ENCODE results near the gene SLC39A3. TPM values are rescaled to one million over a fixed set of nuclear protein-coding genes. Genes with fewer than 3 reads are reported as not detected.

SLC39A3 gene
- total and polyA plus RNA-seq, 2 of the 8 experiments (the other 6 are each of a cell fraction or from before 2014, with no cell fraction given): 33.0 to 52.9 TPM

DNA sequence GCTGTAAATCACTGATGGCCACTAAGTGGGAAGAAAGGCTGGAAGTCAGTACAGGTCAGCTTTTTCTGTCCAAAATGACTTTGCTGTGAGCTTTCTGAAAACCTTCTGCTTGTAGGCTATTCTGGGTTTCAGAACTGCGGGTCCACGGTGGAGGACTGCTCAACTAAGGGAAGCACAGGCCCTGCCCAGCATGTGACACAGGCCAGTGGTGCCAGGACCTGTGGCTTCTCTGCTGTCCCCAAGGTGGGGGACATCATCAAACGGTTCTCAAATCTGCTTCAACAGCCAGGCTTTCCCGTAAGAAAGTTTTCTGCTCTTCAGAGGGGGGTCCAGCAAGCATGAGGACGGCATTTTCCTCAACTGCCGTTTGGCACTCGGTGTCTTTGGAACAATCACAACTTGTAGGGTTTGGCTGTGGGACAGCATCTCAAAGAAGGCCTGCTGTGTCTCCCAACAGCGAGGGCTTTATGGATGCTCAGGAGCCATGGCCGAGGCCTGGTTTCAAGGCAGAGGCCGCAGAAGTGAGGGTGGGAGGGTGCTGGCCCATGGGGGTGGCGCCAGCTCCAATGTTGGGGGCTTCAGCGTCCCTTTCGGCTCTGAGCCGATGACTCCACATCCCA is 39.4 kb upstream of the SLC39A3 start:
- Histone ChIP-seq H3K9me3 (ENCODE audit: insufficient read depth in 2 of 2, low read depth in 1 of 2, low read length in 1 of 2) (no peaks in the 10 kb centered on the region), H3K4me2 (ENCODE audit: insufficient read depth in 1 of 2, low read depth in 2 of 2, low read length in 2 of 2) (no peak overlapping the region), H3K4ac (replicated peaks; ENCODE audit: insufficient read length, low read depth, low read length) (no peak overlapping the region), H3K23ac (ENCODE audit: insufficient read length) (no peak overlapping the region), H3K14ac (ENCODE audit: insufficient read length) (no peak overlapping the region), H3K23me2 (ENCODE audit: low read depth, low read length) (peaks cover 6% of the 10 kb centered on the region), H2AK5ac (ENCODE audit: low read depth, low read length) (no peak overlapping the region), H3K4me1 (replicated peaks in 1 of 4; ENCODE audit: control insufficient read depth in 3 of 4, insufficient read depth in 4 of 4, low read length in 3 of 4) (peaks cover 0 to 4% (median 2%) of the 10 kb centered on the region in 4 experiments; a peak in 2 of 7 replicates), H4K8ac (ENCODE audit: extremely low read depth, insufficient read depth, low read length) (no peak overlapping the region), H2BK20ac (ENCODE audit: low read length) (no peak overlapping the region), H3K27me3 (replicated peaks in 1 of 4; ENCODE audit: control insufficient read depth in 3 of 4, extremely low read depth in 1 of 4, insufficient read depth in 3 of 4, low read length in 3 of 4) (no peaks in the 10 kb centered on the region), H4K5ac (ENCODE audit: insufficient read length, low read depth, low read length) (no peak overlapping the region), H2BK15ac (ENCODE audit: low read length) (no peak overlapping the region), H2BK12ac (ENCODE audit: low read depth, low read length) (no peak overlapping the region), H2BK5ac (ENCODE audit: low read depth, low read length) (no peak overlapping the region), H3K18ac (ENCODE audit: extremely low read depth, low read length) (no peak overlapping the region), H4K91ac (replicated peaks; ENCODE audit: insufficient read length, low read length) (no peak overlapping the region), H4K20me1 (replicated peaks in 1 of 2; ENCODE audit: control insufficient read depth in 1 of 2, insufficient read depth in 2 of 2, low read length in 2 of 2) (peaks cover 21 to 49% of the 10 kb centered on the region in 2 experiments), H3K56ac (replicated peaks; ENCODE audit: insufficient read length, low read depth, low read length) (no peak overlapping the region), H3K79me2 (ENCODE audit: control insufficient read depth in 1 of 2, insufficient read depth in 2 of 2, low read length in 2 of 2) (peaks cover 78 to 88% of the 10 kb centered on the region in 2 experiments), H3K36me3 (ENCODE audit: control insufficient read depth in 2 of 4, insufficient read depth in 4 of 4, low read length in 3 of 4) (no peaks in the 10 kb centered on the region), H2AFZ (ENCODE audit: low read length) (no peak overlapping the region), H3K79me1 (ENCODE audit: low read depth, low read length) (peaks cover 16% of the 10 kb centered on the region), H3K27ac (ENCODE audit: low read depth, low read length) (no peak overlapping the region), H3K9ac (replicated peaks in 1 of 4; ENCODE audit: extremely low read depth in 1 of 4, low read depth in 3 of 4, low read length in 3 of 4) (no peak overlapping the region), H2BK120ac (replicated peaks; ENCODE audit: low read depth, low read length) (no peak overlapping the region), H3K4me3 (ENCODE audit: extremely low read depth in 1 of 4, insufficient read depth in 2 of 4, low read depth in 3 of 4, low read length in 4 of 4) (no peak overlapping the region)
- WGBS, 2 experiments (ENCODE audit: extremely low coverage in 1 of 2, insufficient coverage in 1 of 2, insufficient read length in 1 of 2, insufficient replicate concordance in 2 of 2, low coverage in 1 of 2, low lambda C conversion rate in 2 of 2, missing lambda C conversion rate in 1 of 2): 93% methylated on average over 14 of the region's 14 CpGs; no CpG with 5 or more reads in 1 of the 2 experiments
- CTCF ChIA-PET (ENCODE audit: partially characterized antibody): interaction anchor here (1.6 to 2.0 kb wide), 3 partner anchors 11 to 131 kb away, joined by 5 to 7 read pairs (median 6); no protein-coding TSS in a partner anchor
- DNase-seq (ENCODE audit: low read depth in 1 of 2, low spot score in 2 of 2) (no peak), FAIRE-seq (no peak)
- POLR2A ChIA-PET (ENCODE audit: partially characterized antibody): interaction anchor here (0.9 to 1.7 kb wide), 2 partner anchors 9 to 11 kb away, joined by 3 to 5 read pairs; no protein-coding TSS in a partner anchor
- no peak for TF ChIP-seq POU5F1 (IDR thresholded peaks at IDR 0.05; ENCODE audit: low read depth, low read length)

Data from H1 (cell line).